Upper lobe of left lung (tissue), 6 donors: Measurements from ENCODE around the gene UNC13D. TPM values are rescaled to one million over a fixed set of nuclear protein-coding genes. Genes with fewer than 3 reads are reported as not detected.

ENCODE experiments used
- ATAC-seq, 2 donors: fragments of 200-7000 bp; cut with Tn5 transposase; one replicate each; pipeline ENCODE4 v1.9.1; 2022; ENCODE audit warnings: mild to moderate bottlenecking in 2 of 2, moderate library complexity in 2 of 2; ENCODE audit not compliant: low FRiP score in 2 of 2
- DNase-seq, 2 donors: peaks; one replicate each; pipeline ENCODE4 v3.0.0-alpha.2; 2019 to 2020
- H3K27ac ChIP-seq, 4 donors: fragments of 200-600 bp; sonication (generic); one replicate each; pipeline ENCODE4 v1.5.1; 2016 to 2019
- H3K27me3 ChIP-seq, 4 donors: fragments of 200-600 bp; sonication (generic); one replicate each; pipeline ENCODE4 v1.5.1; 2017 to 2019
- H3K36me3 ChIP-seq, 4 donors: fragments of 200-600 bp; sonication (generic); one replicate each; pipeline ENCODE4 v1.5.1; 2016 to 2019
- H3K4me1 ChIP-seq, 4 donors: fragments of 200-600 bp; sonication (generic); one replicate each; pipeline ENCODE4 v1.5.1; 2018 to 2019
- H3K4me3 ChIP-seq, 4 donors: fragments of 200-600 bp; sonication (generic); one replicate each; pipeline ENCODE4 v1.5.1; 2017 to 2019; ENCODE audit warnings: mild to moderate bottlenecking in 2 of 4, moderate library complexity in 1 of 4
- H3K9me3 ChIP-seq, 4 donors: fragments of 200-600 bp; sonication (generic); one replicate each; pipeline ENCODE4 v1.5.1; 2018 to 2019
- EP300 ChIP-seq, 4 donors: sonication (generic); formaldehyde crosslinking; IDR thresholded peaks; one replicate each; pipeline ENCODE4 v1.5.1; 2017; ENCODE audit warnings: antibody characterized with exemption in 4 of 4, control low read depth in 2 of 4
- POLR2A ChIP-seq, 4 donors: fragments of 450-650 bp; IDR thresholded peaks; one replicate each; pipeline ENCODE4 v1.5.1; 2016 to 2017; ENCODE audit warnings: antibody characterized with exemption in 4 of 4, mild to moderate bottlenecking in 2 of 4
- POLR2AphosphoS5 ChIP-seq, 2 donors: sonication (generic); formaldehyde crosslinking; IDR thresholded peaks; one replicate each; pipeline ENCODE4 v1.5.1; 2017; ENCODE audit warnings: antibody characterized with exemption in 2 of 2
- WGBS, 2 donors: methylation state at CpG; one replicate each; pipeline ENCODE4 v1.1.5; 2017 to 2018; 5-methylcytosine and 5-hydroxymethylcytosine counted together
- total RNA-seq, 6 donors: library from RNA; depleted of rRNA in 4 of 6; stranded (reverse); fragments of >200 nt in 4 of 6; gene quantifications; one replicate each; pipeline versions ENCODE4 v1.1.0 to v1.2.1, GENCODE V29; 2016 to 2021
- TF ChIP-seq, protein P1 (sequence below), 6 experiments: fragments of 450-650 bp in 4 of 6; fragments of 200-600 bp in 2 of 6; sonication (generic) in 2 of 6; IDR thresholded peaks; one replicate each; pipeline ENCODE4 v1.5.1; 2016 to 2019; ENCODE audit warnings: antibody characterized with exemption in 6 of 6
- donor health status: DM: no; HTN: no; CAD: no; lungs with moderate emphysema.
- donor health status: DM: no; HTN: yes; CAD: no; lungs with severe emphysema.

UNC13D gene
- total RNA-seq, 6 donors from 2014 or later: 38.0 to 243 (median 123) TPM

DNA sequence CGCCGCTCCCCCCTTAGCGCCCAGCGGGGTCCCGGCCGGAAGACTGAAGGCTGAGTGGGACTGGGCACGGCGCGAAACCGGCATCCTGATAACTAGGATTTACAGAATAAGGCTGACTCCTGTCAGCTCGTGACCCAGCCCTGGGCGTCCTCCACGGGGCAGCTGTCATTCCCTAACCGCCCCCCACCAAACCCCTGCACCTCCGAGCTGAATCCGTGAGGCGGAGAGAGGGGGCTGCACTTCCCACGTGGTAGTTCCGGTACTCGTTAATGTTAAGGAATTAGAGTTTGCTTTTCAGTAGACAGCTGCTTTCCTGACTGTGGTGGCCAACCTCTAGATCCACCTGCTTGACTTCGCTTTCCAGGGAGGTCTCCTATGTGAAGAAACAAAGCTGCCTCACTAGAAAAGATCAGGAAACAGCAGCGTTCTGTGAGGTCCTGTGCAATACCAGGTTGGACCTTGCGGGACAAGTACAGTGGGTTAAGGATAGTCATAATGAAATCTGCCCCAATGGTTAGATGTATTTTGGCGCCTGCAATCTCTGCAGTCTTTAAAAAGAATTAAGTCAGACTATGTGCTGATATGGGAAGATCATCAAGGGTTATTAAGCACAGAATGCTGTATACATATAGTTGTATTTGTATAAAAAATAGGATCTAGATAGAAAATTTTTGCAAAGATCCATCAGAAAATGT is 12.0 kb upstream of the UNC13D start:
- no peak for DNase-seq
- H3K27me3 ChIP-seq: no peaks in the 10 kb centered on the region
- no peaks in the 10 kb centered on the region for H3K9me3 ChIP-seq
- ATAC-seq: peak; percentile 8 to 76
- peaks cover 8 to 15% (median 10%) of the 10 kb centered on the region in 4 donors for H3K36me3 ChIP-seq
- peak overlapping the region; percentile 73 to 94 (median 91) for H3K4me3 ChIP-seq
- 6% methylated on average over 9 of the region's 24 CpGs for WGBS, 2 donors
- peak overlapping the region; percentile 98 to 100 (median 100) for H3K27ac ChIP-seq
- H3K4me1 ChIP-seq: peaks cover 27 to 43% (median 35%) of the 10 kb centered on the region in 4 donors
- TF ChIP-seq, protein P1, sequence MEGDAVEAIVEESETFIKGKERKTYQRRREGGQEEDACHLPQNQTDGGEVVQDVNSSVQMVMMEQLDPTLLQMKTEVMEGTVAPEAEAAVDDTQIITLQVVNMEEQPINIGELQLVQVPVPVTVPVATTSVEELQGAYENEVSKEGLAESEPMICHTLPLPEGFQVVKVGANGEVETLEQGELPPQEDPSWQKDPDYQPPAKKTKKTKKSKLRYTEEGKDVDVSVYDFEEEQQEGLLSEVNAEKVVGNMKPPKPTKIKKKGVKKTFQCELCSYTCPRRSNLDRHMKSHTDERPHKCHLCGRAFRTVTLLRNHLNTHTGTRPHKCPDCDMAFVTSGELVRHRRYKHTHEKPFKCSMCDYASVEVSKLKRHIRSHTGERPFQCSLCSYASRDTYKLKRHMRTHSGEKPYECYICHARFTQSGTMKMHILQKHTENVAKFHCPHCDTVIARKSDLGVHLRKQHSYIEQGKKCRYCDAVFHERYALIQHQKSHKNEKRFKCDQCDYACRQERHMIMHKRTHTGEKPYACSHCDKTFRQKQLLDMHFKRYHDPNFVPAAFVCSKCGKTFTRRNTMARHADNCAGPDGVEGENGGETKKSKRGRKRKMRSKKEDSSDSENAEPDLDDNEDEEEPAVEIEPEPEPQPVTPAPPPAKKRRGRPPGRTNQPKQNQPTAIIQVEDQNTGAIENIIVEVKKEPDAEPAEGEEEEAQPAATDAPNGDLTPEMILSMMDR (IDR thresholded peaks at IDR 0.05): peak in 1 of 6 experiments; percentile 32
- TF ChIP-seq POLR2A (IDR thresholded peaks at IDR 0.05): no peak

DNA sequence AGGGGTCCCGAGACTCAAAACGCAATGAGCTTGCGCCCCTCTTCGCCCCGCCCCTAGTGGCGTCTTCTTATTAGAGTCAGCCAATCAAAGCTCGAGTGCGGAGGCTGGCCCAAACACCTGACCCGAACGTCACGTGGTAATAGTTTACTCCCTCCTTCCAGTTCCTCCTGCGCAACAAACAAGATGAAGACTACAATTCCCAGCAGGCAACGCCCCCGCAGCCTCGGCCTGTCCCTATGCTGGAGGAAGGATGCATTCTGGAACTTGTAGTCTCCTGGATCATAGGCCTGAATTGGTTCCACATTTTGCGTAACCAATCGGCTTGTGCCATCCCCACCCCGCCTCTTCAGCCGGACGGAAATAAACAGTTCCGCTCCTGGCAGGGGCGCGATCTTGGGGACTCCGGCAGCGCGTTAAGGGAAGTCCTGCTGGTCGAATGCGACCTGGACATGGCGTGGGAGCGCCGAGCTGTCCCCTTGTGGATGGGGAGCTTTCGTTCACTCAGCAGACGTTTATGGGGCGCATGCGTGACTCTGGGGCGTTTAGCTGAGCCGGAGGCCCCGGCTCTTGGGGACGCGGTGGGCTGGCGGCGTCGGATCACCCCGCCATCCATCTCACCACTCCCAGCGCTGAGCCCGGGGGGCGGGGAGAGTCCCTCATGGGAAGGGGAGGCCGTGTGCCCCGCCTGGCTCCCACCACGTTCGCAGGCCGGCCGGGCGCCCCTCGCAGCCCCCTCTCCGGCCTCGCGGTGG is 11.3 kb upstream of the UNC13D start, which contains the start of gene WBP2:
Gene WBP2 (minus strand): TSS at position 26 of the 752 bp plus-strand sequence. CDS start 38 bp downstream, outside the sequence.
- peaks cover 15 to 23% (median 17%) of the 10 kb centered on the region in 4 donors for H3K36me3 ChIP-seq
- H3K27me3 ChIP-seq: no peaks in the 10 kb centered on the region
- H3K9me3 ChIP-seq: no peaks in the 10 kb centered on the region
- H3K27ac ChIP-seq: peak within 1 kb of the TSS; percentile 98 to 100 (median 100)
- ATAC-seq (peak; percentile 96 to 99), DNase-seq (peak; percentile 91 to 100)
- peak within 1 kb of the TSS; percentile 73 to 94 (median 91) for H3K4me3 ChIP-seq
- H3K4me1 ChIP-seq: peaks cover 27 to 42% (median 36%) of the 10 kb centered on the region in 4 donors
- 0 to 2% methylated on average over 28 to 38 of the region's 58 CpGs for WGBS, 2 donors
- TF ChIP-seq POLR2A (IDR thresholded peaks at IDR 0.05) (peak; percentile 92 to 100 (median 98)), EP300 (IDR thresholded peaks at IDR 0.05) (peak in 1 of 4 donors; percentile 65), POLR2AphosphoS5 (IDR thresholded peaks at IDR 0.05) (peak; percentile 100)
- TF ChIP-seq, protein P1 (IDR thresholded peaks at IDR 0.05): peak; percentile 24 to 86 (median 70)

DNA sequence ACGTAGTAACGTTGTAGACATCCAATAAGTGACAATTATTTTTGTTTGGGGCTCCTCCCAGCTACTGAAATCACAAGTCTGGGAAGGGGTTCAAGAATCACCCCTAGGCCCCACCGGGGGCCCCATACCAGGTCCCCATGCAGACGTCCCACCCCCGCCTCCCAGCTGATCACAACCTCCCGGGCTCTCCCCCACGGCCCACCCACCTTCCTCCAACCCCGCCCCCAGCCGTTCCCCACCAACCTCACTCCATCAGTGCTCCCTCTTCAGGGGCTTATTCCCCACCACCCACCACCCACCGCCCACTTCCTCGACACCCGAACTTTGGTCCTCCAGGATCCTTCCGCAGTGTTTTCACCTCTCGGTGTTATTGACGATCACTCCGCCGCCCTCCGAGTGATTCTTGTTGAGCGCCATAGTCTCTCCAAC is 10.7 kb upstream of the UNC13D start:
- Histone ChIP-seq H3K27ac (peak overlapping the region; percentile 98 to 100 (median 100)), H3K4me1 (peaks cover 28 to 44% (median 36%) of the 10 kb centered on the region in 4 donors), H3K9me3 (no peaks in the 10 kb centered on the region), H3K27me3 (no peaks in the 10 kb centered on the region), H3K4me3 (peak overlapping the region; percentile 12 to 94 (median 83)), H3K36me3 (peaks cover 18 to 28% (median 23%) of the 10 kb centered on the region in 4 donors)
- DNase-seq (no peak), ATAC-seq (peak; percentile 5 to 40)
- 1 to 2% methylated on average over 15 to 18 of the region's 19 CpGs for whole genome bisulfite sequencing, 2 donors
- TF ChIP-seq EP300 (IDR thresholded peaks at IDR 0.05) (no peak), POLR2AphosphoS5 (IDR thresholded peaks at IDR 0.05) (no peak), POLR2A (IDR thresholded peaks at IDR 0.05) (no peak)
- TF ChIP-seq, protein P1 (IDR thresholded peaks at IDR 0.05): no peak

DNA sequence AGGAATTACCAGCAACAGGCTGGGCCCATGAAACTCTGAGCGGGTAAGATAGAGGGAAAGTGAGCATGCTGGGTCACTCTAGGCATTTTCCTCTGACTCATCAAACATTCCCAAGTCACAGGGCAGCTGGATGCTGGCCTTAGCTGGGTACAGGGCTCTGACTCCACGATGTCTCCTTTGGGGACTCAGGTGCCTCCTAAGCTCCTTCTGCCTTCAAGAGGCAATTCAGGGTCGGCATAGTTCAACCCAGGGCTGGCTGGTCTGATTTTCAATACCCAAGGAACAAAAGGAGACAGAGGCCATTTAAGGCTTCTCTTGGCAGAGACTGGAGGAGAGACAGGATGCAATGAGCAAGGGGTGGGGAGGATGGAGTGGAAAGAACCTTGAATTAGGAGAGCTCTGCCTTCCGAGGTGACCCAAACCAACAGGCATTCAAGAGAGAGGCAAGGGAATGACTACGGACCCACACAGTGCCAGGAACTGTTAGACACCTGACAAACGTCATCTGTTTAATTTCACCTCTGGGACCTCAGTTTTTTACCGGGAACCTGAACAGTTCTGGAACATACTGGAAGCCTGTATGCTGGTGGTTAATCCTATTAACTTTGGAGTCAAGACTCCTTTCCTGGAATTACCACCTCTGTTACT is 10.0 kb upstream of the UNC13D start:
- no peaks in the 10 kb centered on the region for H3K9me3 ChIP-seq
- 19 to 29% methylated on average over 7 of the region's 7 CpGs for WGBS, 2 donors
- TF ChIP-seq, protein P1 (IDR thresholded peaks at IDR 0.05): no peak
- TF ChIP-seq EP300 (IDR thresholded peaks at IDR 0.05): peak in 2 of 4 donors; percentile 26 to 29
- TF ChIP-seq POLR2A (IDR thresholded peaks at IDR 0.05): no peak
- peak; percentile 26 to 46 for TF ChIP-seq POLR2AphosphoS5 (IDR thresholded peaks at IDR 0.05)
- peaks cover 23 to 35% (median 29%) of the 10 kb centered on the region in 4 donors for H3K36me3 ChIP-seq
- peak overlapping the region; percentile 98 to 100 (median 100) for H3K27ac ChIP-seq
- peaks cover 34 to 46% (median 39%) of the 10 kb centered on the region in 4 donors for H3K4me1 ChIP-seq
- peak overlapping the region; percentile 12 to 94 (median 83) for H3K4me3 ChIP-seq
- ATAC-seq (no peak), DNase-seq (peak in 1 of 2 donors; percentile 66)
- no peaks in the 10 kb centered on the region for H3K27me3 ChIP-seq
